HG03457 (cell line): ENCODE measurements around the gene DLEC1.

Experiments
- ATAC-seq: cut with Tn5 transposase; IDR thresholded peaks from one replicate; pipeline ENCODE4 v1.9.1; 2021; ENCODE audit warnings: moderate number of reproducible peaks; ENCODE audit not compliant: unreplicated experiment

Gene DLEC1

DNA sequence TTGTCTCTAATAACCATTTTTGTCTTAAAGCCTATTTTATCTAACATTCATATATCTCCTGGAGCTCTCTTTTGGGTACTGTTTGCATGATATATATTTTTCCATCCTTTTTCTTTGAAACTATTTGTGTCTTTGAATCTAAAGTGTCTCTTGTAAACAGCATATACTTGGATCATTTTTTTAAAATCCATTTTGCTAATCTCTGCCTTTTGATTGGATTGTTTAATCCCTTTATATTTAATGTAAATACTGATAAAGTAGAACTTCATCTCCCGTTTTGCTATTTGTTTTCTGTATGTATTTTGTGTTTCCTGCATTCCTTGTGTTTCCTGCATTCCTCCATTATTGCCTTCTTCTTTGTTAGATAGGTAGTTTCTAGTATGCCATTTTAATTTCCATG is 66.5 kb downstream of the DLEC1 start:
- no peak for ATAC-seq

DNA sequence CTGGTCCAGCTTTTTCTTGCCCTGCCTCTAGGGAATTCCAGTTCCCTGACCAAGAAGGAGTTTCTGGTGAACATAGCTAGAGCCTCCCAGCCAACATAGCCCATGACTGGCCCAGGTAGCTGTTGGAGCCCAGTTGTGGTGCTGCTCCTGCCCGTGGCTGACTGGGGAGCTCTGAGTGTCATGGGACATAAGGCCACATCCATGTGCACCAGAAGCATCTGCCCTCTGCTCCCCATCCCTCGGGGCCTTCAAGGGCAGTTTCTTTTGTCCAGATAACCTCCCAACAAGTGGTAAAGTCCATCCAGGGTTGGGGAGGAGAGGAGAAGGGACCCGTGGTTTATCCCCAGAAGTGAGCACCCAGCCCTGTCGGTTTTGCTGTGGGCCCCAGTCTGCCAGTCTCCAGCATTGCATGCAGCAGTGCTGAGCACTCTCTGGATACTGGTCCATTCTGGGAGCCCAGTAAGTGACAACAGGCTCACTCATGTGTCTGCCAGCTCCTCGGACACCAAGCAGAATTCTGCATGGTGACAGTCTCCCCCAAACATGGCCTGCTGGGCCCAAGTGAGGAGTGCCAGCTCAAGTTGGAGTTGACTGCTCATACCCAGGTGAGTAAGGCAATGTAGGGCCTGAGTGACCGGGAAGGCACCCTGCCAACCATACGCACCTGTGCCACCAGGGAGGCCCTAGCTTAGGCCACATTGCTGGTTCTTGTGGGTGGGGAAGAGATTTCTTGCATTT is 69.1 kb downstream of the DLEC1 start:
- no peak for ATAC-seq

DNA sequence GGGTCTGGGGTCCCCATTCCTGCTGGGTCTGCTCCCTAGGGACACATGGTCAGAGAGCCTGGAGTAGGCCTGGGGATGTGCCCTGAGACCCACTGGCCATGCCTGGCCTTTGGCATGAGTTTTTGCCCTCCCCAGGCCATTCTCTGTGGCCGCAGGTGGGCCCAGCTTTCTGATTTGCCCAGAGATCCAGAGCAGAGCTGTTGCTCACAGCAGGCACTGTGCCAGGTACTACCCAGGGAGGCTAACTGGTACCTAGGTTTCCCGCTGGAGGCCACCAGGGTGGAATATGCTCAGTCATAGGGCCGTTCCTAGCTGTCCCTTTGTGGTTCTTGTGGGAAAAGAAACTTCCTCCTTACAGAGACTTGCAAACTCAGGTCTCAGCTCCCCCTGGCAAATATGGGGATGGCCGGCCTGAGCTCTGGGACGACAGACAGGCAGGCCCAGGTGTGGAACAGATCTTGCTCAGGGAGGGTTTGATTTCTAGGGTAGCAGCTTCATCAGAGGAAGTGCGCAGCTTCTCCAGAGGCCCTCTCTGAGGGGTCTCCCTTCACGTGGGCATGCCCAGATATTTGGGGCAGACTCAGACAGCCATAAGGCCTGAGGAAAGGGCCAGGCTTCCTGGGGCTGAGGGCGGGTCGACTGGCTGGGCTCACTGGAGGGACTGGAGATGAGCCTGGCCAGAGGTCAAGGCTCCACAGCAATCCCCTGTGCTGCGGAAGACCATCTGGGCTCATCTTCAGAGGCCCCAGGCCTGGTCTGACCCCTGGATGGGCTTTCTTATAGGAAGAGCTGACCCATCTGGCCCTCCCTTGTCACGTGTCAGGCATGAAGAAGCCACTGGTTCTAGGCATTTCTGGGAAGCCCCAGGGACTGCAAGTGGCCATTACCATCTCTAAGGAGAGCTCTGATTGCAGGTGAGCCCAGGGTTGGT is 69.9 kb downstream of the DLEC1 start:
- no peak for ATAC-seq

DNA sequence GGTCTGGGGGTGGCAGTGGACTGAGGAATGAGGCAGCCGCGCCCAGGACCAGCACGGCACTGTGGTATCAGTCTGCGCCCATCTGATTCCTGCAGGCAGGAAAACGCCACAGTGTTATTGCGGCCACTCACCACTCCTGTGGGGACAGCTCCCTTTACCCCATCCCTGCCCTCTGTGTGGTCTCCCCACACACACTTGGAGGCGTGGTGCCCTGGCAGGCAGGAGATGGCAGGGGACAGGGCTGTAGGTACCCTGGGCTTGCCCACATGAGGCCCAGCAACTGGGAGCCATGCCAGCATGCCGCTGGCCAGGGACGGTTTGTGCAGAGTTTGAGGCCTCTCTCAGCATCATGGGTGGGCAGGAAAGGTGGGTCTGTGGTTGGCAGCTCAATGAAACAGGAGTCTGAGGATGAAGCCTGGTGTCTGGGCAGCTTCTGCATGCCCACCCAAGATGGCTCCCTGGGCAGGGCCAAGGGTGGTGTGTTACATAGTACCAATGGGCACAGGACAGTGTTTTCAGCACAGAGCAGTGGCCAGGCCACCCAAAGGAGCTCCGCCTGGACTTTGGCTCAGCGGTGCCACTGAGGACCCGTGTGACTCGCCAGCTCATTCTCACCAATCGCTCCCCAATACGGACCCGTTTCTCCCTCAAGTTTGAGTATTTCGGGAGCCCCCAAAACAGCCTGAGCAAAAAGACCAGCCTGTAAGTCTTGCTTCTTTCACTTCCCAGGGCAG is 70.7 kb downstream of the DLEC1 start:
- no peak for ATAC-seq

DNA sequence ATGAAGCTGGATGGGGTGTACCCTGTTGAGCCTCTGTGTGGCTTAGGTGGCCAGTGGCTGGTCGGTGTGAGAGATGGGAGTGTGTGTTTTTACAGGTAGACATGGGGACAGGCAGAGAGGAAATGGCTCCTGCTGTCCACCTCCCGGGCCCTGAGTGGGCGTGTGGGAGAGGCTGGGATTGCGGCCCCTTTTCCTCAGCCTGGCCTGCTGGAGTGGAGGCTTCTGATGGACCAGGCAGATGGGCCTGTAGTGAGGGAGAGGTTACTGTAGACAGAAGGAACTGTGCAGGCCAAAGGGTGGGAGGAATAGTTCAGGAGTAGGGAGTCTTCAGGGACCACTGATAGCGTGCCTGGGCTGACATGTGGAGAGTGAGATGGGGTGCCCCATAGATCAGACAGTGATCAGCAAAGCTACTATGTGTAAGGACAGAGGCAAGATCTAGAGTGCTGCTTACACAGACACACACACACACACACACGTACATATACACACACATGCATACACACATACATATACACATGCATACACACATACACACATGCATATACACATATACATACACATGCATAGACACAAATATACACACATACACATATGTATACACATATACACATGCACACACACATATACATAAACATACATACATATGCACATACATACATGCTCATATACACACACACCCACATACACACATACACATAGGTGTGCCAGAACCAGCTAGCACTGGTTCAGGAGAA is 71.5 kb downstream of the DLEC1 start:
- ATAC-seq = no peak

DNA sequence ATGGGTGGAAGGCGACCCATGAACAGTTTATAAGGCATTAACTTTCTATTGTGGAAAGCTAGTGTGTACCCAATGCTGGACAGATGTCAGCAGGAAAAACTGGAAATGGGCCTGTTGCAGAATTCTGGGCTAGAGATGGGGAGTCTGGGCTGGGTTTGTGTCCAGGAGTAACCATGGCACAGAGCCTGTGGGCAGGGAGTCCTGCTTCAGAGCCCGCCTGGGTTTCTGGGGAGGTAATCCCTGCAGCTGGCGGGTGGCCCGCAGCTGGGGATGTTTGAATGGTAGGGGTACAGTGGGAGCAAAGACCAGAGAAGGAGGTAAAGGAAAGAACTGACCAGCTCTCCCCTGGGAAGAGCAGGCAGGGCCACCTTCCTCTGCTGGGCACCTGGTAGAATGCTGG is 72.2 kb downstream of the DLEC1 start:
- ATAC-seq = no peak

DNA sequence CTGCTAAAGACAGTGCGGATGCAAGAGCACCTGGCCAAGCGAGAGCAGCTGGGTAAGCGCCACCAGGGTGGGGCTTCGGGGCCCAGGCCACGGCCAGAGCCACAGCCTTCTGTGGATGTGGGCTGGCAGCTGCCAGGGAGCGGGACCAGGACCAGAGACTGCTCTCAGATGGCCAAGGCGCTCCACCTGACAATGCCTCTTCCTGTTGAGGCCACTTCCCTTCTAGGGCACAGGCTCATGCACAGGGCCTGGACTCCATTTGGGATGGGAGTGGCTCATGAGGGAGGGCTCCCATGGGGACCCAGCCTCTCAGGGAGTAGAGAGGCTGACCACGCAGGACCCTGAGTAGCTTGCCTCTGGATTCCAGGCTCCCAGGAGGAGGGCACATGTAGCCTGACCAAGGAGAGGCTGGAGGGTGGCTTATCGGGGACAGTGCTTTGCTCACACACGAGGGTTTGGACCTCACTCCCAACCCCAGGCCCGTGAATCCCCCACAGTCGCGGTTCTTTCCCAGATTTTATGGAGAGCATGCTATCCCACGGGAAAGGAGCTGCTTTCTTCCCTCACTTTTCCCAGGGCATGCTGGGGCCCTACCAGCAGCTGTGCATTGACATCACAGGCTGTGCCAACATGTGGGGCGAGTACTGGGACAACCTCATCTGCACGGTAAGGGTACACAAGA is 72.8 kb downstream of the DLEC1 start:
- ATAC-seq = no peak

DNA sequence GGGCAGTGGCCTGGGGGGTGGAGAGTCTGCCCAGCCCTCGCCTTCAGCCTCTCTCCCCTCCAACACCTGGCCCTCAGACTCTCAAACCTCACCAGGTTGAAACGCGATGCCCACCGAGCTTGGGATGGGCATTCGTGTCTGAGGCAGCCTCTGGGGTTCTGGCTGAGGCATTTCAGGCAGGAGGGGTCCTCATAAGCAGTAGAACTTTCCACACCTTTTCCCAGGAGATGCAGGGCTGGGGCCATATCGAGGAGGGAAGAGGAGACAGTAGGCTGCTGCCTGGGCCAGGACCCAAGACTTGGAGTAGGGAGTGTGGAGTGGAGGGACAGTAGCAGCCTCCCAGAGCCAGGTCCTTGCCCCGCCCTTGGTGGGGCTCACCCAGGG is 73.4 kb downstream of the DLEC1 start:
- ATAC-seq = no peak

DNA sequence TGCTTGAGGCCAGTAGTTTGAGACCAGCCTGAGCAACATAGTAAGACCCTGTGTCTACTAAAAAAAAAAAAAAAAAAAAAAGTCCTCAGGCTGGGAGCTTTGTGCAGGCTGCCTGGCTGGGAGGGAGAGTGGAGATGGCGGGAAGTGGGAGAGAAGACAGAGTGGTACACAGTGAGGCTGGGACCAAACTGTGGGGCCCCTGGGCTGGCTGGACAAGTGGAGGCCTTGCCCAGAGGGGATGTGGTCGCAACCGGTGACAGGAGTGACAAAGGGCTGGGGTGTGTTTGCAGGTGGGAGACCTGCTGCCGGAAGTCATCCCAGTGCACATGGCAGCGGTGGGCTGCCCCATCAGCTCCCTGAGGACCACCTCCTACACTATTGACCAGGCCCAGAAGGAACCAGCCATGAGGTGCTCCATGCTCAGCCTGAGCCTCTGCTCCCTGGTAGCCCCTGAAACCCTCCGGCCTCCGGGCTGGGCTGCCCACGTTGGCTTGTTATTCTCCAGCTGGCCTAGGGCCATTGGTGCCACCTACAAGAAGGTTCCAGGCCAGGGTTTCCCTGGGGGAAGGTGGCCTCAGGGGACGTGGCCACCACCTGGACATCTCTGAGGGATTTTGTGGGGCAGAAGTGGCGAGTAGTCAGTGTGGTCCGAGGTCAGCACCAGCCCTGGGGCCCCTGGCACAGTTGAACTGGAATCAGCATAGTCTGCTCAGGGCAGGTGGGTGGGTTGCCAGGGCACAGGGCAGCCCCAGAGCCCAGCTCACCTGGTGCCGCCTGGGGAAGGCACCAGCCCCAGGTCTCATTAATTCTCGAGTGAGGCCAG is 75.3 kb downstream of the DLEC1 start:
- ATAC-seq = no peak

DNA sequence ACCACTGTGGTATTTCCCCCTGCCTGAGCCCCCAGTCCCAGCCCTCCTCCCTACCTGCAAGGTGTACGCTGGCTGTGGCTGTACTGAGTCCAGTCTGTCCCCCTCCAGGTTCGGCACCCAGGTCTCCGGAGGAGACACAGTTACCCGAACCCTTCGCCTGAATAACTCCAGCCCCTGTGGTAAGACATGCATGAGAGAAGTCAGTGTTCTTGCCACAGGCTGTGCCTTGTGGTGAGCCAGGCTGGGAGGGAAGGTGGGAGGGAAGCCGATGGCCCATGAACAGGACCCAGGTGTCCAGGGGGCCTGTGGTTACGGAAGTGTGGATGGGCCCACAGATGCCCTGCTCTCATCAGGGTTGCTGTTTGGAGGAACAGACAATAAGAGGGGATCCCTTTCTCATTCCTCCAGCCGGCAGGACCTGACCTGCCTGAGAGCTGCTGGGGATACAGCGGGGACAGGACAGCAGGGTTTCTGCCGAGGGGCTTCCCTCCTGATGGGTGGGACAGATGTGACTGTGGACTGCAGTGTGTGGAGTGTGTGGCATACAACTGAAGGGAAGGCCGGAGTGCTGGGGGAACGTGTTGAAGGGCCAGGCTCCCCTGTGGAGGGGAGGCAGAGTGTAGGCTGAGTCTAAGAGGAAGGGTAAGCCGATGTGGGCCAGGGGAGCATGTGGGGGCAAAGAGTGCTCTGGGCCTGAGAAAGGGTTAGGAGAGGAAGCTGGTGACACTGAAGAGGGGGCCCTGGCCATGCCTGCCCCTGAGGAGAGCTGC is 76.1 kb downstream of the DLEC1 start:
- no peak for ATAC-seq

DNA sequence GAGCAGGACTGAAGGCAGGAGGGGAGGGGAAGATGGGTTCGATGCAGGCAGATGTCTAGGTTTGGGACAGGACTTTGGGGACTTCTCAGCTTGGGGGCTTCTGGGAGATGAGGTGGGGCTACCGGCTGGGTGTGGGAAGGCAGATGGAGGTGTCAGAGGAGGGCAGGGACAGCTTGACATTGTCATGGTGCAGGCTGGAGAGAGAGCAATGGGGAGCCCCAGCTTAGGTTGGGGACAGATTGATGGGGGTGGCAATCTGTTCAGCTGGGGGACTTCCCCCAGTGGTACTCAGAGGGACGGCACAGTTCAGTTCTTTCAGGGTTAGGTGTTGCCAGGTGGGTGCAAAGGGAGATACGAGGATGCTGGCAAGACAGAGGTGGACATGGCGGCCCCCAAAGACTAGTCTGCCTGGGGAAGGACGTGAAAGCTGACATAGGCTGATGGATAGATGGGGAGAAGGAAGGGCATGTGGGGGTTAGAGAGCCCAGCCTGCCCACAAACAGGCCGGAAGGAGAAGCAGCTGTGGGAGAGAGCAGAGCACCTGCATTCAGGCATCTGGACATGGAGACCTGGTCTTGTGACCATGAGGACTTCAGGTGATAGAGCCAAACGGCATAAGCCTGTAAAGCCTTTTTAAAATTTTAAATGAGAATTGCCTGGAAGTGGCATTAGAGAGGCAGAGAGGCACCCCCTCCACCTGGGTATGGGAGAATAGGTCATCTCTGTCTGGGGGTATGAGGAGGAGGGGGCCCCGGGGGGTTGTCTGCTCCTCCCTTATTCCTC is 76.8 kb downstream of the DLEC1 start:
- no peak for ATAC-seq

DNA sequence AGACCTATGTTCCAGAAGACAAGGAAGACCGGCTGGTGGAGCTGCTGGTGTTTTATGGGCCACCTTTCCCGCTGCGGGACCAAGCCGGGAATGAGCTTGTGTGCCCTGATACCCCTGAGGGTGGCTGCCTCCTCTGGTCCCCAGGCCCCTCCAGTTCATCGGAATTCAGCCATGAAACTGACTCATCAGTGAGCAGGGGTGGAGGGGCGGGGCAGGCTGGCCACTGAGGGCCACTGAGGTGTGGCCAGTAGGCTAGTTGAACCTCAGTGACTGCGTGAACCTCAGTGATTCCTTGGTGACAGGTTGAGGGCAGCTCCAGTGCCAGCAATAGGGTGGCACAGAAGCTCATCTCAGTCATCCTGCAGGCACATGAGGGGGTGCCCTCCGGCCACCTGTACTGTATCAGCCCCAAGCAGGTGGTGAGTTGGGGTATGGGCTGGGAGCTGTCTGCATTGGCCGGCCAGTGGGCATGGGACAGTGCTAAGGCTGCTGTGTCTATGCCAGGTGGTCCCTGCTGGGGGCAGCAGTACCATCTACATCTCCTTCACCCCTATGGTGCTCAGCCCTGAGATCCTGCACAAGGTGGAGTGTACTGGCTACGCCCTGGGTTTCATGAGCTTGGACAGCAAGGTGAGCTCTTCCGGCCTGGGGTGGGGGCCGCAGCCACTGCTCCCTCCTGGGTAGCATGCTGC is 77.6 kb downstream of the DLEC1 start:
- ATAC-seq = no peak

DNA sequence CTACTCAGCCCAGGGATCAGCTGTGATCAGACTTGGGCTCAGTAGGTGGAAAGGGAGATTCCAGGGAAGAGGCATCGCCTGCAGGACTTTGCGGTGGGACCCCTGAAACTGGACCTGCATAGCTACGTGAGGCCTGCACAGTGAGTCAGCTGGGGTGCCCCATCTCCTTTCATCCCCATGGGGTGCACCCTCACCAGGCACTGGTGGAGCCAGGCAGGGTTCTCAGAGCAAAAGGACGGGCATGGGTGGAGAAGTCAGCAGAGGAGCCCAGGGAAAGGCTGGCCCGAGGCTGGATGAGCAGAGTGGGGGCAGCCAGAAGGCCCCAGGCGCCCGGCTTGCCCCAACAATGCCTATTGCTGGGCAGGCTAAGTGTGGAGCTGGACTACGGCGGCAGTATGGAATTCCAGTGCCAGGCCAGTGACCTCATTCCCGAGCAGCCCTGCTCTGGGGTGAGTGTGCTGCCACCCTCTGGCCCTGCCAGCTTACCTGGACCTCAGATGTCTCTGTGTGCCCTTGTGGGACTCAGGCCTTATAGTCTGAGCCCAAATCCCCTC is 78.2 kb downstream of the DLEC1 start:
- ATAC-seq = no peak

DNA sequence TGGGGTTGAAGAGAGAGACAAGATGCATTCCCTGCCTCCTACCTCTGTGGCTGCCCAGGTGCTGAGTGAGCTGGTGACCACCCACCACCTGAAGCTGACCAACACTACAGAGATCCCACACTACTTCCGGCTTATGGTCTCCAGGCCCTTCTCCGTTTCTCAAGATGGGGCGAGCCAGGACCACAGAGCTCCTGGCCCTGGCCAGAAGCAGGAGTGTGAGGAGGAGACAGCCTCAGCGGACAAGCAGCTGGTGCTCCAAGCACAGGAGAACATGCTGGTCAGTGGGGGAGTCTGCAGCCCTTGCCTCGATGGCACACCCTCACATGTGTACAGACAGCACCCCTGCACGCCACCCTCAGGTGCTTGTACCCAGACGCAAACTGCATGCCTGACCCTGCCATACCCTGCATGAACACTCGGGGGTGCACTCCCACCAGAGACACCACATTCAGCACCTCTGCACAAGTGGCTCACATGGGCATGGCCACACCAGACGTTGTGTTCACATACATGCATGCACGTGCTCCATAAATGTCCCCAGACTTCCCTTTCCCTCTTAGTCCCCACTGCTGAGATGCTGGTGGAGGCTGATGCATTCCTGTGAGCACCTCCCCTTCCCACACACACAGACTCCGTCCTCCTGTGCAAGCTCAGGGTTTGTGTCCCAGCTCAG is 78.9 kb downstream of the DLEC1 start:
- no peak for ATAC-seq

DNA sequence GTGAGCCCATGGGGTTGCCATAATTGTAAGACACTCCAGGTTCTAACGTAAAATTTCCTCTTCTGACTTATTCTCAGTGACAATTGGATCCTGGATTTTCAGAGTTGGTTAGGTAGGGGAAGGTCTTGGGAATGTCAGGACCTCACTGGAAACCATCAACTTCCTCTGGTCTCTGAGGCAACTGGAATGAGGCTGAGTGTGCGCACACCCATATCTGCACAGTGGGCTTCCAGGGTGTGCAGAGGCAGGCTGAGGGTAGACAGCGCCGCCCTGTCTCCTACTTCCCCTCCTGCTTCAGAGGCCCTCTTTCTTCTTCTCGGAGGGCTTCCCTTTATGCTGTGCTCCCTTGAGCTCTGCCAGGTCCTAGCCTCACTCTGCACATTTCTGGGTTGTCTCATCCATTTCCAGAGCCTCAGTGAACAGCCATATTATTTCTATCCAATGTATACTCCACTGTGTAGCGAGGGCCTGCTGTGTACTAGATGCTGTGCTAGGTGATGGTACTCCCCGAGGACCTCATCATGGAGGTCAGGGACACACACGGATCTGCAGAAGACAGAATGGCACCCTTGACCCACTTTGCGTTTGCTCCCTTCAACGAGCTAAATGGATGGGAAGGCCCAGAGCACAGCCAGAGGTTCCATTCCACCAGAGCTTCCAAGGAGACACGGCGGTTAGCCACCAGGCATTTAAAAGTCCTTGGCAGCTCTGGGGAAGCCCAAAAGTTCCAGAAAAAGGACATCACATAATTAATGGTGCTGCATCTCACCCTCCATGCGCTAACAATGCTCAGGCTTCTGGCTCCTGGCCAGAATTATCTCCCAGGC is 79.6 kb downstream of the DLEC1 start:
- no peak for ATAC-seq

DNA sequence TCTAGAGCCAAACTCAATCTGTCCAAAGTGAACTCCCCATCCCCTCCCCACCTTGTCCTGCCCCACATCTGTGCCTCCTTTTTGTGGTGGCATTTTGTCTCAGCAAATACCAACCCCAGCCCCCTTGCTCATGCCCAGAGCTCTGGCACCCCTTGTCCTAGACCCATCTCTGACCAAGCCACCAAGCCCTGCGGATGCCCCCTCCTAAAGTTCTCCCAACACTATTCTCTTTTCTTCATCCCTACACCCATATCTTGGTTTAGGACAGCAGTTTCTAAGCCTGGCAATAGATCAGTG is 80.2 kb downstream of the DLEC1 start:
- no peak for ATAC-seq
